HG03064 (cell line): ENCODE data around the gene IGFBP5.

Source experiments
- ATAC-seq: cut with Tn5 transposase; IDR thresholded peaks from one replicate; pipeline ENCODE4 v1.9.1; 2021; ENCODE audit warnings: low read depth; ENCODE audit not compliant: unreplicated experiment

The IGFBP5 gene

GRCh38 chr2:216690456-216690852 is 4.9 kb downstream of the IGFBP5 start:
- ATAC-seq, result no peak

- ATAC-seq, result no peak
Measured at GRCh38 chr2:216689397-216689796, 6.0 kb downstream of the IGFBP5 start.

- no peak for ATAC-seq
Measured at GRCh38 chr2:216688731-216689340, 6.5 kb downstream of the IGFBP5 start.

GRCh38 chr2:216687646-216688045 is 7.7 kb downstream of the IGFBP5 start:
- no peak for ATAC-seq

- ATAC-seq, result no peak
Measured at GRCh38 chr2:216687111-216687510, 8.2 kb downstream of the IGFBP5 start.

- ATAC-seq, result no peak
Measured at GRCh38 chr2:216685327-216685875, 9.9 kb downstream of the IGFBP5 start.

GRCh38 chr2:216683846-216684245 is 11.5 kb downstream of the IGFBP5 start:
- ATAC-seq, result no peak

- no peak for ATAC-seq
Measured at GRCh38 chr2:216681683-216682082, 13.7 kb downstream of the IGFBP5 start.

GRCh38 chr2:216680951-216681629 is 14.3 kb downstream of the IGFBP5 start:
- no peak for ATAC-seq

GRCh38 chr2:216679658-216680024 is 15.7 kb downstream of the IGFBP5 start:
- no peak for ATAC-seq

- no peak for ATAC-seq
Measured at GRCh38 chr2:216678813-216679657, 16.3 kb downstream of the IGFBP5 start.

- ATAC-seq, result no peak
Measured at GRCh38 chr2:216678098-216678465, 17.3 kb downstream of the IGFBP5 start.

GRCh38 chr2:216677439-216678097 is 17.8 kb downstream of the IGFBP5 start:
- no peak for ATAC-seq

GRCh38 chr2:216676630-216677029 is 18.7 kb downstream of the IGFBP5 start:
- ATAC-seq, result no peak

GRCh38 chr2:216674376-216674775 is 21.0 kb downstream of the IGFBP5 start:
- ATAC-seq, result no peak

GRCh38 chr2:216673609-216674008 is 21.7 kb downstream of the IGFBP5 start:
- ATAC-seq, result no peak

- no peak for ATAC-seq
Measured at GRCh38 chr2:216673021-216673420, 22.3 kb downstream of the IGFBP5 start.

- ATAC-seq, result no peak
Measured at GRCh38 chr2:216672466-216672865, 22.9 kb downstream of the IGFBP5 start.

GRCh38 chr2:216671791-216672343 is 23.5 kb downstream of the IGFBP5 start:
- ATAC-seq, result no peak

GRCh38 chr2:216671081-216671411 is 24.3 kb downstream of the IGFBP5 start:
- no peak for ATAC-seq
